ENCODE data around the gene RSF1.

The RSF1 gene

GRCh38 chr11:77611921-77612320 lies 208.6 kb downstream of the RSF1 start:
- H3K4me3 ChIP-seq (ENCODE audit: low read depth, low read length), result no peak overlapping the region
- no peaks in the 10 kb centered on the region for H3K4me1 ChIP-seq (ENCODE audit: control insufficient read depth, insufficient read depth, low read length)
- TF ChIP-seq ZNF768 (tag by site-specific recombination; IDR thresholded peaks at IDR 0.05), result no peak
- TF ChIP-seq ZBTB11 (tag by site-specific recombination; conservative IDR thresholded peaks at IDR 0.05; ENCODE audit: low read depth), result no peak
- TF ChIP-seq ZNF76 (tag by site-specific recombination; IDR thresholded peaks at IDR 0.05; ENCODE audit: borderline replicate concordance, low read depth), result no peak
- TF ChIP-seq, protein P1, sequence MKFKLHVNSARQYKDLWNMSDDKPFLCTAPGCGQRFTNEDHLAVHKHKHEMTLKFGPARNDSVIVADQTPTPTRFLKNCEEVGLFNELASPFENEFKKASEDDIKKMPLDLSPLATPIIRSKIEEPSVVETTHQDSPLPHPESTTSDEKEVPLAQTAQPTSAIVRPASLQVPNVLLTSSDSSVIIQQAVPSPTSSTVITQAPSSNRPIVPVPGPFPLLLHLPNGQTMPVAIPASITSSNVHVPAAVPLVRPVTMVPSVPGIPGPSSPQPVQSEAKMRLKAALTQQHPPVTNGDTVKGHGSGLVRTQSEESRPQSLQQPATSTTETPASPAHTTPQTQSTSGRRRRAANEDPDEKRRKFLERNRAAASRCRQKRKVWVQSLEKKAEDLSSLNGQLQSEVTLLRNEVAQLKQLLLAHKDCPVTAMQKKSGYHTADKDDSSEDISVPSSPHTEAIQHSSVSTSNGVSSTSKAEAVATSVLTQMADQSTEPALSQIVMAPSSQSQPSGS (tag by site-specific recombination; IDR thresholded peaks at IDR 0.05; ENCODE audit: low read depth), result no peak
- TF ChIP-seq ZNF140 (tag by site-specific recombination; IDR thresholded peaks at IDR 0.05), result no peak
- TF ChIP-seq, protein P2, sequence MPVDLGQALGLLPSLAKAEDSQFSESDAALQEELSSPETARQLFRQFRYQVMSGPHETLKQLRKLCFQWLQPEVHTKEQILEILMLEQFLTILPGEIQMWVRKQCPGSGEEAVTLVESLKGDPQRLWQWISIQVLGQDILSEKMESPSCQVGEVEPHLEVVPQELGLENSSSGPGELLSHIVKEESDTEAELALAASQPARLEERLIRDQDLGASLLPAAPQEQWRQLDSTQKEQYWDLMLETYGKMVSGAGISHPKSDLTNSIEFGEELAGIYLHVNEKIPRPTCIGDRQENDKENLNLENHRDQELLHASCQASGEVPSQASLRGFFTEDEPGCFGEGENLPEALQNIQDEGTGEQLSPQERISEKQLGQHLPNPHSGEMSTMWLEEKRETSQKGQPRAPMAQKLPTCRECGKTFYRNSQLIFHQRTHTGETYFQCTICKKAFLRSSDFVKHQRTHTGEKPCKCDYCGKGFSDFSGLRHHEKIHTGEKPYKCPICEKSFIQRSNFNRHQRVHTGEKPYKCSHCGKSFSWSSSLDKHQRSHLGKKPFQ (tag by site-specific recombination; IDR thresholded peaks at IDR 0.05), result no peak
- no peak for TF ChIP-seq ZNF391 (tag by site-specific recombination; IDR thresholded peaks at IDR 0.05; ENCODE audit: borderline replicate concordance, low read depth)
- TF ChIP-seq ZNF645 (tag by site-specific recombination; IDR thresholded peaks at IDR 0.05), result no peak
- TF ChIP-seq SCRT2 (tag by site-specific recombination; IDR thresholded peaks at IDR 0.05), result no peak
- TF ChIP-seq ZFP69B (tag by site-specific recombination; IDR thresholded peaks at IDR 0.05), result no peak
- no peak for TF ChIP-seq ZNF677 (tag by site-specific recombination; IDR thresholded peaks at IDR 0.05)
- TF ChIP-seq, protein P3, sequence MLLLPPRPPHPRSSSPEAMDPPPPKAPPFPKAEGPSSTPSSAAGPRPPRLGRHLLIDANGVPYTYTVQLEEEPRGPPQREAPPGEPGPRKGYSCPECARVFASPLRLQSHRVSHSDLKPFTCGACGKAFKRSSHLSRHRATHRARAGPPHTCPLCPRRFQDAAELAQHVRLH (tag by site-specific recombination; IDR thresholded peaks at IDR 0.05), result no peak
- no peak for TF ChIP-seq HOXA7 (CRISPR knock-in tag; IDR thresholded peaks at IDR 0.05; ENCODE audit: borderline replicate concordance)
- no peak for TF ChIP-seq RBAK (tag by site-specific recombination; IDR thresholded peaks at IDR 0.05)
- no peak for TF ChIP-seq ZNF521 (tag by site-specific recombination; IDR thresholded peaks at IDR 0.05)
- CTCF ChIA-PET, result interaction anchor here (0.6 to 2.2 kb wide), 4 partner anchors 7 to 497 kb away, joined by 3 to 11 read pairs (median 3); no protein-coding TSS in a partner anchor
- H3K9me3 ChIP-seq (ENCODE audit: control insufficient read depth, insufficient read depth, low read depth, low read length), result no peaks in the 10 kb centered on the region
- POLR2A ChIA-PET, result no interaction called here
- H3K36me3 ChIP-seq (ENCODE audit: control insufficient read depth in 2 of 2, insufficient read depth in 1 of 2, low read length in 2 of 2), result peaks cover 16 to 82% of the 10 kb centered on the region in 2 experiments
- no peak overlapping the region for H3K27ac ChIP-seq (ENCODE audit: extremely low read depth, low read depth, low read length)

All from HEK293 (cell line).